Central memory CD8-positive, alpha-beta T cell (primary cell): ENCODE results near the gene NPW.
A peak's percentile ranks its signal among the peaks of the same experiment; 100 is the strongest.
"Not testable (repeated sequence)": the region's sequence is repeated elsewhere in the genome, so short reads cannot be mapped to it uniquely, and the experiment has no call there.

Experiments
- ATAC-seq: fragments of 150-1000 bp; cut with Tn5 transposase; replicated peaks from 2 replicates; pipeline ENCODE4 v1.10.0; 2022; ENCODE audit warnings: mild to moderate bottlenecking, moderate FRiP score, moderate number of reproducible peaks; ENCODE audit not compliant: poor library complexity, severe bottlenecking; ENCODE audit errors: extremely low read depth
- DNase-seq, 2 donors: peaks; one replicate each; pipeline ENCODE4 v3.0.0; 2021; ENCODE audit warnings: low spot score in 2 of 2
- H3K27ac Mint-ChIP-seq: one replicate; pipeline ENCODE4 v1.8.0; 2022; ENCODE audit warnings: low read depth, mild to moderate bottlenecking, moderate library complexity, mixed read lengths
- H3K27me3 Mint-ChIP-seq: one replicate; pipeline ENCODE4 v1.8.0; 2022; ENCODE audit warnings: mixed read lengths
- H3K36me3 Mint-ChIP-seq: one replicate; pipeline ENCODE4 v1.8.0; 2022; ENCODE audit warnings: mild to moderate bottlenecking, moderate library complexity, mixed read lengths; ENCODE audit not compliant: insufficient read depth
- H3K4me1 Mint-ChIP-seq: one replicate; pipeline ENCODE4 v1.8.0; 2022; ENCODE audit warnings: mixed read lengths
- H3K4me3 Mint-ChIP-seq: one replicate; pipeline ENCODE4 v1.8.0; 2022; ENCODE audit warnings: mild to moderate bottlenecking, moderate library complexity, mixed read lengths
- H3K9me3 Mint-ChIP-seq: one replicate; pipeline ENCODE4 v1.8.0; 2022; ENCODE audit warnings: mixed read lengths

NPW gene

DNA sequence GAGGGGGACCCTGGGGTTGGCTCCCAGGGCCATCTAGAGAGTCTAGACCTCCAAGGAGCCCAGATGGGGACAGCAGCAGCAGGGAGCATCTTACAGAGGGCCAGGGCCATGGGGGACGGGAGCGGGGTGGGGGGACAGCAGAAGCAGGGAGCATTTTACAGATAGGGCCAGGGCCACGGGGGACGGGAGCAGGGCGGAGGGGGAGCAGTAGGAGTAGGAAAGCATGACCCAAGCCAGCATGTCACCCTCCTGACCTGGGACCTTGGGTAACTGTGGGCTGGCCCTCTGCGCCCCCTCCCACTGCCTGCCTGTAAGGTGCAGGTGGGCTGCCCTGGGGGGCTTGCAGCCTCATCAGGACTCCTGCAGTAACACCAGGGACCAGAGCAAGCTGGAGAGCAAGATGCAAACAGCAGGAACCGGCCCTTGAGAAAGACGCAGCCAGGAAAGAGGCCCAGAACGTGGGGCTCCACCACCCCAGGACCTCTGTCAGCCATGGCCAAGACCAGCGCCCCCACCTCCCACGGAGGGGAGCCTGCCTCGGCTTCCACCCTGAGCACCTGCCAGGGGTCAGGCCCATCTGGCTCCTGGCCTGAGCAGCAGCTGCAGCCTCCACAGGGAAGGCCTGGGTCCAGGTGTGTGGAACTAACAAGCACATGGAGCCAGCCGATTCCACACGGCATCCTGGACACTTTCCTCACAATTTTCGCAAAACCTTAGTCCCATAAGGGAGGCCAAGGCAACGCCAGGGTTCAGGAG is 12.3 kb upstream of the NPW start:
- Mint-ChIP-seq H3K36me3 (peaks cover 10% of the 10 kb centered on the region), H3K4me1 (peaks cover 48% of the 10 kb centered on the region), H3K27me3 (no peaks in the 10 kb centered on the region), H3K27ac (peak overlapping the region; percentile 81), H3K9me3 (no peaks in the 10 kb centered on the region), H3K4me3 (peak overlapping the region; percentile 83)
- DNase-seq (no peak), ATAC-seq (no peak)

DNA sequence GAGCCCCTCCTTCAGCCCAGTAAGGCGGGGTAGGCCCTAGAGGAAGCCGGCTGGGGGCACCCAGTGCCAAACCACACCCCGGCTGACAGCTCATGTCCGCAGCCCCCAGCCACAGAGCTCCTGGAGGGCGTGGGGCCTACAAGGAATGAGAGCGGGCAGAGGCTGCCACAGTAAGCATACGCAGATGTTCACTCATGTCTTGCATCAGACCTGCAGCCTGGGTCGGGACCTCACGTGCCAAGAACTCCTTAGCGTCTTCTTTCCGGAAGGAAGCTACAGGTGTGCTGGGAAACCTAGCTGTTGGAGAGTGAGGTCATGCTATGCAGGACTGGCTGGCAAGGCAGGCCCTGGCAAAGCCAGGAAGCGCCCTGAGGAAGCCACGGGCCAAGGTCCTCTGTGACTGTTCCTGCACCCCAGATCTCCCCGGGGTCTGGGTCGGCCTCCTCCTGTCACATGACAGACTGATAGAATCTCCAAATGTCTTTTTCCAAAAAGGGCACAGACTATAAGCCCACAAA is 11.5 kb upstream of the NPW start:
- H3K9me3 Mint-ChIP-seq: no peaks in the 10 kb centered on the region
- no peak for DNase-seq
- H3K4me1 Mint-ChIP-seq: peaks cover 48% of the 10 kb centered on the region
- no peaks in the 10 kb centered on the region for H3K27me3 Mint-ChIP-seq
- no peak for ATAC-seq
- H3K27ac Mint-ChIP-seq: peak overlapping the region; percentile 81
- H3K36me3 Mint-ChIP-seq: peaks cover 8% of the 10 kb centered on the region
- H3K4me3 Mint-ChIP-seq: peak overlapping the region; percentile 83

DNA sequence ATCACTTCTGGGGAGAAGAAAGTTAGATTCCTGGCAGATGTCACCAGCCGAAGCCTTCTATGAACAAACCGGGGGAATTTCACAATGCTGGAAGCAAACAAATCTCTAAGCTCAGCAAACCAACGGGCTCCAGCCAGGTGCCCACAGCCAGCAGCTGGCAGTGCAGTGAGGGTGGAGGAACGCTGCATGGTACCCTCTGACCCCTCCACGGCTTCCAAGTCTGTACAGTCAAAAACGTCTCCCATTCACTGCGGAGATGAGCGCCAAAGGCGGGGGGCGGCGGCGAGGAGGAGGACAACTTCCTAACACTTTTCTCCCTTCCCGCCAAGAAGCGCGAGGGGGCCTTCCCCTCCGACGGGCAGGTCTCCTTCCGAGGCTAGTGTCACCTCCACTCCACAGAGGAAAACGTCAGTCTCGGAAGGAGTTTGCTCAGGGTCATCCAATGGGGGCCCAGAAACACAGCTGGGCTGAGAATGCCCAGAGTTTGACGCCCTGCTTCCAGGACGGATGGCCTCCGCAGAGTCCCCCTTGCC is 10.9 kb upstream of the NPW start:
- Mint-ChIP-seq H3K36me3 (peaks cover 8% of the 10 kb centered on the region), H3K4me1 (peaks cover 48% of the 10 kb centered on the region), H3K27me3 (no peaks in the 10 kb centered on the region), H3K4me3 (peak overlapping the region; percentile 83), H3K27ac (peak overlapping the region; percentile 81), H3K9me3 (no peaks in the 10 kb centered on the region)
- ATAC-seq (no peak), DNase-seq (no peak)

DNA sequence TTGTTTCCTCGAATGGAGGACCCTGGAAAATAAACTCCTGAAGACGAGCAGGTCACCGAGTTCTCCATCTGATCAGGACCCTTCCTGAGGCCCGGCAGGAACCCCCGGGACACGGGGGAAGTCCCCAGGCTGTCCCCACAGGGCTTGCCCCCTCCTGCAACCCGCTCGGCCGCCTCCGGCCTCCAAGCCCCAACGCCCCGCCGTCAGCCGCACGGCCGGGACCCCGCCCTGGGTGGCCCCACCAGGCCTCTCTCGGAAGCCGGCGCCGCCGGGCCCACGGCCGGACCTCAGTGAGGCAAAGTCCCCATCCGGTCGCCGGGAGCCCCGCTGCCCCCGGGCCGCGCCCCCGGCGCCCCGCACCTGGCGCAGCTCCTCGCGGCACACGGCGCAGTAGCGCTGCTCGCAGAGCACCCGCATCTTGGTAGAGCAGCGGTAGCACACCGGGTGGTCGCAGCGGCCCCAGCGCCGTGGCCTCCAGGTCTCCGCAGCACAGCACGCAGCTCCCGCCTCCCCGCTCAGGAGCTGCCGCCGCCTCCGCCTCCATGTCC is 10.3 kb upstream of the NPW start:
- H3K36me3 Mint-ChIP-seq: peaks cover 7% of the 10 kb centered on the region
- H3K9me3 Mint-ChIP-seq: no peaks in the 10 kb centered on the region
- H3K27me3 Mint-ChIP-seq: no peaks in the 10 kb centered on the region
- no peak for DNase-seq
- peak; percentile 55 for ATAC-seq
- H3K27ac Mint-ChIP-seq: peak overlapping the region; percentile 81
- H3K4me3 Mint-ChIP-seq: peak overlapping the region; percentile 83
- H3K4me1 Mint-ChIP-seq: peaks cover 48% of the 10 kb centered on the region

DNA sequence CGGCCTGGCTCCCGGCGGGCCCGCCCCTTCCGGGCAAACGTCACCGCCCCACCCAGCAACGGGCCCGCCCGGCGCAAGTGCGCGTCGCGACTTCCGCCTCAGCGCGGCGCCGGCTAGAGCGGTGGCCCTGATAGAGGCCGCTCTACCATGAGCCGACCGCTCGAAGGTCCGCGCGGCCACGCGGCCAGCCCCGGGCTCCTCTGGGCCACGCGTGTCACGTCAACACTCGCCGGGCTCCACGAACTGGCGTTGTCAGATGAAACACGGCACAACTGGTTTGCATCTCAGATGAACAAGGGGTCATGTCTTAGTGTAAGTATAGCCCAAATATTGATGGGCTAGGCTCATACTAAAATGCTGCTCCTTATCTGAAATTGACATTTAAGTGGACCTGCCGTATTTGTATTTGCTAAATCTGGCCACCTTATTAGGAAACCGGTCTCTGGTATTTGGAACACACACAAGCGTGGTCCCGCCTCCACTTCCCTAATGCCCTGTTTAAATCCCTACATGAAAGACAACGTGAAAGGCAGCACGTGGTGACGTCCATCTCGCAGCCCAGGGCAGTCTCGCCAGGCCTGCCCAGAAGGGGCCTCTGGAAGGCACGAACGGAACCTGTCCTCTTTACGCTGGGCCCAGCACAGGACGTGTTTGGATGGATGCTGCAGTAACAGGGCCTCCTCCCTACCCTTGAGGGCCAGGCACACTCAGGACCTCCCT is 9.6 kb upstream of the NPW start, which contains the start of gene ZNF598:
TSS of gene ZNF598 (minus strand) at position 31 of the 720 bp plus-strand sequence.
- peaks cover 7% of the 10 kb centered on the region for H3K36me3 Mint-ChIP-seq
- H3K27ac Mint-ChIP-seq: peak within 1 kb of the TSS; percentile 93
- ATAC-seq (peak; percentile 93), DNase-seq (peak; percentile 56 to 59)
- H3K4me1 Mint-ChIP-seq: peaks cover 44% of the 10 kb centered on the region
- H3K9me3 Mint-ChIP-seq: no peaks in the 10 kb centered on the region
- H3K27me3 Mint-ChIP-seq: no peaks in the 10 kb centered on the region
- H3K4me3 Mint-ChIP-seq: peak within 1 kb of the TSS; percentile 83

DNA sequence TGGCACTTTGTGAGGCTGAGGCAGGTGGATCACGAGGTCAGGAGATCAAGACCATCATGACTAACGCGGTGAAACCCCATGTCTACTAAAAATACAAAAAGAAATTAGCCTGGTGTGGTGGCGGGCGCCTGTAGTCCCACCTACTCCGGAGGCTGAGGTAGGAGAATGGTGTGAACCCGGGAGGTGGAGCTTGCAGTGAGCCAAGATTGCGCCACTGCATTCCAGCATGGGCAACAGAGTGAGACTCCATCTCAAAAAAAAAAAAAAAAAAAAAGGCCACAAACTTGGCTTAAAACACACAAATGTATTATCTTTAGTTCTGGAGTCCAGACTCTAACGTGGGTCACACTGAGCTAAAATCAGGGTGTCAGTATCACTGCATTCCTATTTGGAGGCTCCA is 7.9 kb upstream of the NPW start:
- not testable (repeated sequence) for H3K9me3 Mint-ChIP-seq, H3K27ac Mint-ChIP-seq, H3K27me3 Mint-ChIP-seq, H3K36me3 Mint-ChIP-seq, ATAC-seq, H3K4me3 Mint-ChIP-seq, DNase-seq
- H3K4me1 Mint-ChIP-seq: peaks cover 28% of the 10 kb centered on the region

DNA sequence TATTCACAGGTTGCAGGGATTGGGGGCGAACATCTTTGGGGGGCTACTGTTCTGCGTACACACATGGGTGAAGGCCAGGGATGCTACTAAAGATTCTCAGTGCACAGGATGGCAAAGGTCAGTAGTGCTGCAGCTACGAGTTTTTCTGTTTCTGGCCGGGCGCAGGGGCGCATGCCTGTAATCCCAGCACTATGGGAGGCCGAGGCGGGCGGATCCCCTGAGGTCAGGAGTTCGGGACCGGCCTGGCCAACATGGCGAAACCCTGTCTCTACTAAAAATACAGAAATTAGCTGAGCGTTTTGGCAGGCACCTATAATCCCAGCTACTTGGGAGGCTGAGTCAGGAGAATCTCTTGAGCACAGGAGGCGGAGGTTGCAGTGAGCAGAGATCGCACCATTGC is 6.1 kb upstream of the NPW start:
- DNase-seq (no peak), ATAC-seq (no peak)
- Mint-ChIP-seq H3K4me3 (no peak overlapping the region), H3K36me3 (peaks cover 3% of the 10 kb centered on the region), H3K27me3 (peaks cover 3% of the 10 kb centered on the region), H3K4me1 (peaks cover 10% of the 10 kb centered on the region), H3K27ac (no peak overlapping the region), H3K9me3 (no peaks in the 10 kb centered on the region)

DNA sequence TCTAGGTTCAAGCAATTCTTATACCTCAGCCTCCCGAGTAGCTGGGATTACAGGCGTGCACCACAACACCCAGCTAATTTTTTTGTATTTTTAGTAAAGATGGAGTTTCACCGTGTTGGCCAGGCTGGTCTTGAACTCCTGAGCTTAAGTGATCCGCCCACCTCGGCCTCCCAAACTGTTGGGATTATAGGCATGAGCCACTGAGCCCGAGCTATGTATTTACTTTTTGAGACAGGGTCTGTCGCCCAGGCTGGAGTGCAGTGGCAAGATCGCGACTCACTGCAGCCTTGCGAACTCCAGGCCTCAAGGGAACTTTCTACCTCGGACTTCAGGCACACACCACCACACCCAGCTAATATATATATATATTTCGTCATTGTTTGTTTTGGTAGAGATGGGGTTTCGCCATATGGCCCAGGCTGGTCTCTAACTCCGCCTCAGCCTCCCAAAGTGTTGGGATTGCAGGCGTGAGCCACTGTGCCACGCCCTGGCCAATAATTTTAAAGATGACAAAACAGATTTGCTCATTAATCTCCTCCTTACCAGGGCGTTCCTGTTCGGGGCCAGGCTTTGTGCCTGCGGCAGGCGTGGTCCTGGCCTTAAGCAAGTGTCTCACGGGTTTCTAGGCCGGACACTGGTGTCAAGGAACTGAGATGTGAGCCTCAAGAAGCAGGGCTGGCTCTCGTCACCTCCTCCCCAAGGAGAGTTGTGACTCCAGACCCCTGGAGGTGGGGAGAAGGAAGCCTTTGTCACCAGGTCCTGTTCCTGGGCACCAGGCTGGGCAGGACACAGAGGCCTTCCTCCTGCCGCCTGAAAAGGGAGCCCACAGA is 4.3 kb upstream of the NPW start:
- Mint-ChIP-seq H3K4me3 (no peak overlapping the region), H3K27ac (no peak overlapping the region), H3K27me3 (peaks cover 11% of the 10 kb centered on the region), H3K36me3 (no peaks in the 10 kb centered on the region), H3K9me3 (no peaks in the 10 kb centered on the region), H3K4me1 (peaks cover under 1% of the 10 kb centered on the region)
- no peak for ATAC-seq
- no peak for DNase-seq

DNA sequence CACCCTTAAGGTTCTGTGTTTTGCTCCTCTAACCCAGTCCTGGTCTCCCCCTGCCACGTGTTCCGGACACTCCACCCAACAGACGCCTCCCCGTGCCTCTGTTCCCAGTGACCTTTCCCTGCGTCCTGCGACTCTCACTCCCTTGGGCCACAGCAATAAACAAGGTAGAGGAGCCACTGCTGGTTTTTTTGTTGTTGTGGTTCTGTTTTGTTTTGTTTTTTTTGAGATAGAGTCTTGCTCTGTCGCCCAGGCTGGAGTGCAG is 3.7 kb upstream of the NPW start:
- no peak for DNase-seq
- Mint-ChIP-seq H3K27ac (no peak overlapping the region), H3K36me3 (no peaks in the 10 kb centered on the region), H3K27me3 (peaks cover 16% of the 10 kb centered on the region), H3K4me3 (no peak overlapping the region), H3K4me1 (no peaks in the 10 kb centered on the region), H3K9me3 (no peaks in the 10 kb centered on the region)
- no peak for ATAC-seq

DNA sequence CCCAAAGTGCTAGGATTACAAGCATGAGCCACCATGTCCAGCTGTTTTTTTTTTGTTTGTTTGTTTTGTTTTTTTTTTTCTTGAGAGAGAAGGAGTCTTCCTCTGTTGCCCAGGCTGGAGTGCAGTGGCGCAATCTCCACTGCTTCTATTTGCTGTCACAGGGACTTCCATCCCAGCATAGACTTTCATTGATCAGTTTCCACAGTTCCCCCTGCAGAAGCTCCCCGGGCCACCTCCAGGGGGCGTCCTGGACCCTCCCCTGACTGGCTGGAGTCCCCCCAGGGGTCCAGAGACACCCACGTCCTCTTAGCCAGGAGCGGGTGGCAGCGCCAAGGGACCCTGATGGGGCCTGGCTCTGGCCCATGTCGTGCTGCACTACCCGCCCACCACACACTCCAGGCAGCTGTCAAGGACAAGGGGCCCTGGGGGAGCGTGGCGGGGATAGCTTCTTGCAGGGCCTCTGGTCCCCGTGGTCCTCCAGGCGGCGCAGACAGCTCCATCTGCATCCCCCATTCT is 3.1 kb upstream of the NPW start:
- no peak for ATAC-seq
- H3K27me3 Mint-ChIP-seq: peaks cover 22% of the 10 kb centered on the region
- H3K4me3 Mint-ChIP-seq: no peak overlapping the region
- no peak overlapping the region for H3K27ac Mint-ChIP-seq
- DNase-seq: no peak
- no peaks in the 10 kb centered on the region for H3K9me3 Mint-ChIP-seq
- no peaks in the 10 kb centered on the region for H3K4me1 Mint-ChIP-seq
- no peaks in the 10 kb centered on the region for H3K36me3 Mint-ChIP-seq

DNA sequence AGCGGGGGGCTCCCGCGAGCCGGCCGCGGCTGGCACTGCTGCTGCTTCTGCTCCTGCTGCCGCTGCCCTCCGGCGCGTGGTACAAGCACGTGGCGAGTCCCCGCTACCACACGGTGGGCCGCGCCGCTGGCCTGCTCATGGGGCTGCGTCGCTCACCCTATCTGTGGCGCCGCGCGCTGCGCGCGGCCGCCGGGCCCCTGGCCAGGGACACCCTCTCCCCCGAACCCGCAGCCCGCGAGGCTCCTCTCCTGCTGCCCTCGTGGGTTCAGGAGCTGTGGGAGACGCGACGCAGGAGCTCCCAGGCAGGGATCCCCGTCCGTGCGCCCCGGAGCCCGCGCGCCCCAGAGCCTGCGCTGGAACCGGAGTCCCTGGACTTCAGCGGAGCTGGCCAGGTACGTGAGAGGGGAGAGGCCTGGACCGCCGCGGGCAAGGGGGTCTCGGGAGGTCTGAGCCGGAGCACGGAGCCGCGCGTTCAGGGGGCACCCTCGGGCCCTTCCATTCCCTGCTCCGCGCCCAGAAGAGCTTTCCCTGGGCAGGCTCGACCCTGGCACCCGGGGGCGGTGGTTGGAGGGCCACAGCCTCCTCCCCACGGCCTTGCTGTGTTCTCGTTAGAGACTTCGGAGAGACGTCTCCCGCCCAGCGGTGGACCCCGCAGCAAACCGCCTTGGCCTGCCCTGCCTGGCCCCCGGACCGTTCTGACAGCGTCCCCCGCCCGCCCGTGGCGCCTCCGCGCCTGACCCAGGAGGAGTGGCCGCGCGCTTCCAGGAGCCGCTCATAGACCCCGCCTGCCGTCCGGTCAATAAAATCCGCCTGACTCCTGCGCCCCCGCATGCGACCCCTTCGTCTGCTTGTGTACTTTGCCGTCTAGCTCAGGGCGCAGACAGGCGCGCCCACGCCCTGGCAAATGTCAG is 591 bp downstream of the NPW start:
- Mint-ChIP-seq H3K27ac (no peak overlapping the region), H3K36me3 (peaks cover 5% of the 10 kb centered on the region), H3K4me3 (no peak overlapping the region), H3K4me1 (peaks cover 12% of the 10 kb centered on the region), H3K9me3 (no peaks in the 10 kb centered on the region), H3K27me3 (peaks cover 40% of the 10 kb centered on the region)
- DNase-seq (no peak), ATAC-seq (no peak)
